HCT116 (cell line): ENCODE data around the gene PDE4C.

Source experiments
- CBX3 ChIP-seq: IDR thresholded peaks from 2 replicates; pipeline ENCODE4 v1.6.1; 2012; ENCODE audit warnings: low read depth
- CEBPB ChIP-seq: IDR thresholded peaks from 2 replicates; pipeline ENCODE4 v1.6.1; 2012; ENCODE audit warnings: low read depth
- EGR1 ChIP-seq: IDR thresholded peaks from 2 replicates; pipeline ENCODE4 v1.6.1; 2012; ENCODE audit warnings: low read depth
- EZH2 ChIP-seq: fragments of 200-600 bp; sonication (generic); IDR thresholded peaks from 2 replicates; pipeline ENCODE4 v1.6.1; 2017; ENCODE audit warnings: antibody characterized with exemption, mixed run types
- JUND ChIP-seq: IDR thresholded peaks from 2 replicates; pipeline ENCODE4 v1.6.1; 2012
- MAX ChIP-seq: IDR thresholded peaks from 2 replicates; pipeline ENCODE4 v1.6.1; 2012
- POLR2A ChIP-seq: IDR thresholded peaks from 2 replicates; pipeline ENCODE4 v1.7.0; 2011; ENCODE audit warnings: borderline replicate concordance; ENCODE audit not compliant: insufficient read depth, insufficient read length; ENCODE audit errors: extremely low read depth
- POLR2AphosphoS5 ChIP-seq: IDR thresholded peaks from 2 replicates; pipeline ENCODE4 v1.6.1; 2011; ENCODE audit warnings: mild to moderate bottlenecking, low read depth, low read length, moderate library complexity
- RAD21 ChIP-seq: IDR thresholded peaks from 2 replicates; pipeline ENCODE4 v1.6.1; 2012; ENCODE audit warnings: low read depth, mild to moderate bottlenecking
- SIN3A ChIP-seq: IDR thresholded peaks from 2 replicates; pipeline ENCODE4 v1.6.1; 2012; ENCODE audit warnings: low read depth
- SP1 ChIP-seq: IDR thresholded peaks from 2 replicates; pipeline ENCODE4 v1.6.1; 2012; ENCODE audit warnings: low read depth
- ZNF274 ChIP-seq: fragments of 200-500 bp; sonication (Bioruptor generic); IDR thresholded peaks from 2 replicates; pipeline ENCODE4 v1.6.1; 2014; ENCODE audit warnings: mild to moderate bottlenecking, low read depth, low read length, inconsistent platforms
- TF ChIP-seq, protein P1 (sequence below), 3 experiments: fragments of 200-600 bp in 1 of 3; sonication (generic) in 1 of 3; IDR thresholded peaks in 2 of 3; conservative IDR thresholded peaks in 1 of 3; 2 replicates each; pipeline ENCODE4 v1.5.1; 2012 to 2017; ENCODE audit warnings: low read depth in 2 of 3, low read length in 2 of 3, antibody characterized with exemption in 1 of 3, borderline replicate concordance in 1 of 3, control low read depth in 1 of 3, mild to moderate bottlenecking in 1 of 3, mixed read lengths in 1 of 3, mixed run types in 1 of 3, moderate library complexity in 1 of 3; ENCODE audit not compliant: insufficient read depth in 1 of 3

- TF ChIP-seq EZH2 = no peak
- TF ChIP-seq MAX = no peak
- TF ChIP-seq, protein P1, sequence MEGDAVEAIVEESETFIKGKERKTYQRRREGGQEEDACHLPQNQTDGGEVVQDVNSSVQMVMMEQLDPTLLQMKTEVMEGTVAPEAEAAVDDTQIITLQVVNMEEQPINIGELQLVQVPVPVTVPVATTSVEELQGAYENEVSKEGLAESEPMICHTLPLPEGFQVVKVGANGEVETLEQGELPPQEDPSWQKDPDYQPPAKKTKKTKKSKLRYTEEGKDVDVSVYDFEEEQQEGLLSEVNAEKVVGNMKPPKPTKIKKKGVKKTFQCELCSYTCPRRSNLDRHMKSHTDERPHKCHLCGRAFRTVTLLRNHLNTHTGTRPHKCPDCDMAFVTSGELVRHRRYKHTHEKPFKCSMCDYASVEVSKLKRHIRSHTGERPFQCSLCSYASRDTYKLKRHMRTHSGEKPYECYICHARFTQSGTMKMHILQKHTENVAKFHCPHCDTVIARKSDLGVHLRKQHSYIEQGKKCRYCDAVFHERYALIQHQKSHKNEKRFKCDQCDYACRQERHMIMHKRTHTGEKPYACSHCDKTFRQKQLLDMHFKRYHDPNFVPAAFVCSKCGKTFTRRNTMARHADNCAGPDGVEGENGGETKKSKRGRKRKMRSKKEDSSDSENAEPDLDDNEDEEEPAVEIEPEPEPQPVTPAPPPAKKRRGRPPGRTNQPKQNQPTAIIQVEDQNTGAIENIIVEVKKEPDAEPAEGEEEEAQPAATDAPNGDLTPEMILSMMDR (IDR thresholded peaks at IDR 0.05 in 2 of 3, conservative IDR thresholded peaks at IDR 0.05 in 1 of 3; ENCODE audit: borderline replicate concordance in 1 of 3, insufficient read depth in 1 of 3, low read depth in 2 of 3, low read length in 2 of 3) = no peak
- TF ChIP-seq SP1 = no peak
- no peak for TF ChIP-seq POLR2A
- TF ChIP-seq JUND = no peak
- TF ChIP-seq CBX3 = no peak
- no peak for TF ChIP-seq ZNF274
- TF ChIP-seq SIN3A = no peak
- TF ChIP-seq EGR1 = no peak
- no peak for TF ChIP-seq POLR2AphosphoS5
- TF ChIP-seq RAD21 = no peak
- TF ChIP-seq CEBPB = no peak
Measured at GRCh38 chr19:18269070-18269723, 43.0 kb upstream of the PDE4C start.
